ENCODE data around the gene CIC.
"Not testable (repeated sequence)": the region's sequence is repeated elsewhere in the genome, so short reads cannot be mapped to it uniquely, and the experiment has no call there.

Gene CIC

GRCh38 chr19:42254089-42254849, 14.8 kb upstream of the CIC start:
- Histone ChIP-seq H3K36me3 (peaks cover 18% of the 10 kb centered on the region), H3K4me1 (peaks cover 8% of the 10 kb centered on the region), H3K27me3 (no peaks in the 10 kb centered on the region), H3K4me3 (ENCODE audit: low read depth, low read length) (peak overlapping the region; percentile 93), H3K9me3 (no peaks in the 10 kb centered on the region)
- TF ChIP-seq CTCF (IDR thresholded peaks at IDR 0.05; ENCODE audit: low read depth, low read length): no peak
- peak; percentile 72 for DNase-seq

GRCh38 chr19:42254850-42255765, 13.9 kb upstream of the CIC start, which contains the start of gene ERF:
Gene ERF (minus strand): TSS chr19:42255128. CDS start chr19:42254999, 129 bp downstream.
- H3K4me1 ChIP-seq: peaks cover 8% of the 10 kb centered on the region
- peaks cover 9% of the 10 kb centered on the region for H3K36me3 ChIP-seq
- TF ChIP-seq CTCF (IDR thresholded peaks at IDR 0.05; ENCODE audit: low read depth, low read length): no peak
- peak within 1 kb of the TSS; percentile 93 for H3K4me3 ChIP-seq (ENCODE audit: low read depth, low read length)
- no peaks in the 10 kb centered on the region for H3K27me3 ChIP-seq
- no peaks in the 10 kb centered on the region for H3K9me3 ChIP-seq
- peak; percentile 96 for DNase-seq

- peak; percentile 72 for DNase-seq
- peaks cover 4% of the 10 kb centered on the region; the same call in 1 of the 2 replicates for H3K36me3 ChIP-seq
- H3K9me3 ChIP-seq: no peaks in the 10 kb centered on the region
- H3K4me1 ChIP-seq: peaks cover 7% of the 10 kb centered on the region
- H3K4me3 ChIP-seq (ENCODE audit: low read depth, low read length): peak overlapping the region; percentile 70
- no peaks in the 10 kb centered on the region for H3K27me3 ChIP-seq
- TF ChIP-seq CTCF (IDR thresholded peaks at IDR 0.05; ENCODE audit: low read depth, low read length): no peak
Measured at GRCh38 chr19:42255766-42256745, 13.0 kb upstream of the CIC start.

GRCh38 chr19:42257842-42258241, 11.2 kb upstream of the CIC start:
- DNase-seq; H3K9me3 ChIP-seq; H3K4me1 ChIP-seq; H3K36me3 ChIP-seq; H3K27me3 ChIP-seq; H3K4me3 ChIP-seq (ENCODE audit: low read depth, low read length): not testable (repeated sequence)

GRCh38 chr19:42261763-42262162, 7.3 kb upstream of the CIC start:
- H3K27me3 ChIP-seq: no peaks in the 10 kb centered on the region
- TF ChIP-seq CTCF (IDR thresholded peaks at IDR 0.05; ENCODE audit: low read depth, low read length): no peak
- no peaks in the 10 kb centered on the region for H3K9me3 ChIP-seq
- no peak for DNase-seq
- no peaks in the 10 kb centered on the region for H3K4me1 ChIP-seq
- no peaks in the 10 kb centered on the region for H3K36me3 ChIP-seq
- no peak overlapping the region for H3K4me3 ChIP-seq (ENCODE audit: low read depth, low read length)

- H3K36me3 ChIP-seq; H3K4me3 ChIP-seq (ENCODE audit: low read depth, low read length); H3K27me3 ChIP-seq; H3K4me1 ChIP-seq; H3K9me3 ChIP-seq; DNase-seq: not testable (repeated sequence)
Measured at GRCh38 chr19:42266105-42266504, 2.9 kb upstream of the CIC start.

GRCh38 chr19:42266928-42267603, 2.0 kb upstream of the CIC start:
- peak overlapping the region; percentile 86 for H3K4me3 ChIP-seq (ENCODE audit: low read depth, low read length)

More at GRCh38 chr19:42266928-42267603, 2.0 kb upstream of the CIC start:
- not testable (repeated sequence) for H3K9me3 ChIP-seq, H3K36me3 ChIP-seq, H3K27me3 ChIP-seq, DNase-seq, H3K4me1 ChIP-seq
